Mucosa of rectum (tissue), 2 donors: ENCODE results near the gene LSM7.

Experiments used
- H3K27ac ChIP-seq, 2 donors: one replicate each; pipeline ENCODE4 v1.7.0; 2013; ENCODE audit warnings: inconsistent platforms in 2 of 2, low read depth in 2 of 2, low read length in 2 of 2
- H3K27me3 ChIP-seq, 2 donors: one replicate each; pipeline ENCODE4 v1.7.0; 2013; ENCODE audit warnings: low read length in 2 of 2; ENCODE audit not compliant: control insufficient read depth in 2 of 2, insufficient read depth in 2 of 2
- H3K36me3 ChIP-seq, 2 donors: one replicate each; pipeline ENCODE4 v1.7.0; 2013; ENCODE audit warnings: low read length in 2 of 2; ENCODE audit not compliant: control insufficient read depth in 2 of 2, insufficient read depth in 2 of 2
- H3K4me1 ChIP-seq, 2 donors: one replicate each; pipeline ENCODE4 v1.7.0; 2013; ENCODE audit warnings: low read length in 2 of 2, mild to moderate bottlenecking in 1 of 2; ENCODE audit not compliant: control insufficient read depth in 2 of 2, insufficient read depth in 2 of 2
- H3K4me3 ChIP-seq, 2 donors: one replicate each; pipeline ENCODE4 v1.7.0; 2013; ENCODE audit warnings: low read length in 2 of 2
- H3K9ac ChIP-seq, 2 donors: one replicate each; pipeline ENCODE4 v1.7.0; 2013; ENCODE audit warnings: low read length in 2 of 2, low read depth in 1 of 2, mild to moderate bottlenecking in 1 of 2
- H3K9me3 ChIP-seq, 2 donors: one replicate each; pipeline ENCODE4 v1.7.0; 2013; ENCODE audit warnings: low read length in 2 of 2; ENCODE audit not compliant: control insufficient read depth in 2 of 2
- donor health status: healthy.
- donor health status: Normal muscosa, but diverticular disease.

Gene LSM7

DNA sequence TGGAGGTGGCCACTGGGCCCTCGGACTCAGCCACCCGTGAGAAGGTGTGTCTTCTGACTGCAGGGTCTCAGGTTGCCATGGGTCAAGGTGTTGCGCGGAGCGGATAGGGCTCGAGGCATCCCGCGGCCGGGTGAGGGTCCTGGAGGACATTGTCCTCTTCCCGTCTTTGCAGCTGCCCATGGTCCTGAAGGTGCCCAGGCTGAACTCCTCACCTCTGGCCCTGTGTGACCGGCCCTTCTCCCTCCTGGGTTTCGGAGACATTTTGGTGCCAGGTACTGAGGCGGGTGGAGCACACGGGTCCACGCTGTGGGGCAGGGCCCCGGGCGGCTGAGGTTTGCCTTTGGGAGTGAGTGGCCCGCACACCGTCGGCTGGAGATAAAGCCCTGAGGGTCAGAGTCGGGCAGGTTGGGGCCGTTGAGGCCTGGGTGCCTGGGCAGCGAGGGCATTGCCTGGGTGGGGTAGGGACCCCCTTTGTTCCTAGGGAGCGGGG is 16.0 kb upstream of the LSM7 start:
- H3K4me1 ChIP-seq, result peaks cover 3 to 7% of the 10 kb centered on the region in 2 donors
- H3K4me3 ChIP-seq, result no peak overlapping the region
- no peaks in the 10 kb centered on the region for H3K27me3 ChIP-seq
- H3K9ac ChIP-seq, result no peak overlapping the region
- H3K27ac ChIP-seq, result no peak overlapping the region
- no peaks in the 10 kb centered on the region for H3K9me3 ChIP-seq
- H3K36me3 ChIP-seq, result peaks cover 25 to 28% of the 10 kb centered on the region in 2 donors

DNA sequence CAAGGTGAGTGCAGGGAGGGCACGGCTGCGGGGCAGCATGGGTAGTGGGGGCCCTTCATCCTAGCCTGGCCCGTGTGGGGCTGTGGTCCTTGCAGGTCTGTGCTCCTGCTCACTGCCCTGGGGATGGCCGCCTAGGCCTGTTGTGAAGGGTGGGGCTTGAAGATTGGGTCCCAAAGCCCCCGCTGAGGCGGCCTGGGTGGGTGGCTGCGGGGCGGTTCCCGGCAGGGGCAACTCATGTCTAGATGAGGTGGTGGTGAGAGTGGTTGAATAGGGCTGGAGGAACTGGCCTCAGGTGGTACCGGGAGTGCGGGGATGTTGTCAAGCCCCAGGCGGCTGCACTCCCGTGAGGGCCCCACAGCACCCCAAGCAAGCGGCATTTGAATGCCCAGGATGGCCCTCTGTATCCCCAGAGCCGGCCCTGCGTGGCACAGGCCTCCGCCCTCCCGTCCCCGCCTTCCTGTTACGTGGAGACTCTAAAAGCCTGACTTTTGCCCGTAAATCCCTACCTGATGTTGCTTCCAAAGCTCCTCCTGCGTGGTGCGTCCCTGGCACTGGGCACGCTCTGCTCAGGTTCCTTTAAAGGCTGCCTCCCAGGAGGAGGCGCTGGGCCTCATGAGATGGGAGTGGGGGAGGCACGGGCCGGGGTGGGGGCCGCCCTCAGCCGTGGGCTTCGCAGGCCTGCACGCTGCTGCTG is 15.1 kb upstream of the LSM7 start:
- Histone ChIP-seq H3K9me3 (no peaks in the 10 kb centered on the region), H3K4me1 (peaks cover 3 to 7% of the 10 kb centered on the region in 2 donors), H3K27ac (no peak overlapping the region), H3K9ac (no peak overlapping the region), H3K36me3 (peaks cover 19 to 26% of the 10 kb centered on the region in 2 donors), H3K4me3 (no peak overlapping the region), H3K27me3 (no peaks in the 10 kb centered on the region)

DNA sequence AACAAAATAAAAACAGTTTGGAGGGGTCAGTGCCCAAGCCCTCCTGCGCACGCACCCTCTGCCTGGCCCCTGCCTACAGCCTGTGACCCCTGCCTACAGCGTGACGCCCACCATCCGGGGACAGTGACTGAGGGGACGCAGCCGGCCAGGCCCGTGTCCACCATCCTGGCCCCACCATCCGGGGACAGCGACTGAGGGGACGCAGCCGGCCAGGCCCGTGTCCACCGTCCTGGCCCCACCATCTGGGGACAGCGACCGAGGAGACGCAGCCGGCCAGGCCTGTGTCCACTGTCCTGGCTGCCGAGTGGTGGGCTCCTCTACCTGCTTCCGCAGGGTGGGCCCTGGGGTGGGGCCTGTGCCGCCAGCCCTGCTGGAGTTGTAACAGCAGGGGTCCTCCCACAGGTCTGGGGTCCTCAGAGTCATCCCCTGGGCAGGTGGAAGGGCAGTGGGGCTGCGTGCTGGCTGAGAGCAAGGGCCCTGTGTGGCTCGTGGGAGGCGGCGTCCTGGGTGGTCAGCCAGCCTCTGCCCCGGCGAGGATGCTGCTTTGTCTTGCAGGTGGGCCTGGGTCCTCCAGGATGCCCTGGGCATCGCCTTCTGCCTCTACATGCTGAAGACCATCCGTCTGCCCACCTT is 14.4 kb upstream of the LSM7 start:
- Histone ChIP-seq H3K36me3 (peaks cover 17 to 24% of the 10 kb centered on the region in 2 donors), H3K9ac (no peak overlapping the region), H3K4me1 (peaks cover 3 to 7% of the 10 kb centered on the region in 2 donors), H3K9me3 (no peaks in the 10 kb centered on the region), H3K27ac (no peak overlapping the region), H3K4me3 (no peak overlapping the region), H3K27me3 (no peaks in the 10 kb centered on the region)

DNA sequence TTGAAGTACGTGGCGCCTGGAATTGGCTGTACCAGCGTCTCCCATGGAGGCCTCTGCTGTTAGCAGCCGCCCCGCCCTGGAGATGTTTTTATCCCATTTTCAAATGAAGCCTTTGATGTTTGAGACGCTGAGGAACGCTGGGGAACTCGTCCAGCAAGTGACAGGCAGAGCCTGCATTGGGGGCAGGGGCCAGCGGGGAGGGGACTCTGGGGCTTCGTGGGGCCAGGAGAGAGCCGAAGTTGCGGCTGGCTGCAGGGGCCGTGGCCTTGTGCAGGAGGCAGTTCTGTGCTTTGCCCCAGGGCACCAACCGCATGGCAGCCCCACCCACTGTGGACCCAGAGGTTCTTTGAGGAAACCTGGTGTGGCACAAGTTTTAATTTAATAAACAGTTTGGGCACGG is 13.6 kb upstream of the LSM7 start:
- Histone ChIP-seq H3K27me3 (no peaks in the 10 kb centered on the region), H3K36me3 (peaks cover 17 to 28% of the 10 kb centered on the region in 2 donors), H3K9ac (no peak overlapping the region), H3K27ac (no peak overlapping the region), H3K4me3 (no peak overlapping the region), H3K9me3 (no peaks in the 10 kb centered on the region), H3K4me1 (peaks cover 3 to 7% of the 10 kb centered on the region in 2 donors)

DNA sequence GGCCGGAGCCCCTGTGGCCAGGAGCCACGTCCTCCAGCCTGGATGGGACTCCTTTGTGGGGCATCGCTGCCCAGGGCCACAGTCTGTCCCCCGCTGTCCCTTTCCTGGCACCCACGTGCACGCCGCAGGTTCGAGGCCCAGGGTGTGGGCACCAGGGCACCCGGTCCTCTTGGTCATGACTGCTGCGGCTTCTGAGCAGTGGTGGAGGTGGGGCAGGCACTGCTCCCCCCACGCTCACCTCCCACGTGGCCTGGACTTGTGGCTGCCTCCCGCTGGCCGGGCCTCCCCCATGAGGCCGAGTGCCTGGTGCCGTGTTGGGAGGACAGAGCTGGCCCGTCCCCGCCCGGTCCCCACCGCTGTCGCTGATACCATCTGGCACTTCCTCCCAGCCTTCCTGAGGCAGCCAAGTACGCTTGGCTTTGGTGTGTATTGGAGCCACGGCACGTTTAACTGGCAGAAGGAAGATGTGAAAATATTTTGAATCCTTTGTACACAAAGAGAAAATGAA is 12.9 kb upstream of the LSM7 start:
- Histone ChIP-seq H3K27me3 (no peaks in the 10 kb centered on the region), H3K9me3 (no peaks in the 10 kb centered on the region), H3K4me1 (peaks cover 3 to 7% of the 10 kb centered on the region in 2 donors), H3K36me3 (peaks cover 22 to 32% of the 10 kb centered on the region in 2 donors), H3K27ac (no peak overlapping the region), H3K4me3 (no peak overlapping the region), H3K9ac (no peak overlapping the region)

DNA sequence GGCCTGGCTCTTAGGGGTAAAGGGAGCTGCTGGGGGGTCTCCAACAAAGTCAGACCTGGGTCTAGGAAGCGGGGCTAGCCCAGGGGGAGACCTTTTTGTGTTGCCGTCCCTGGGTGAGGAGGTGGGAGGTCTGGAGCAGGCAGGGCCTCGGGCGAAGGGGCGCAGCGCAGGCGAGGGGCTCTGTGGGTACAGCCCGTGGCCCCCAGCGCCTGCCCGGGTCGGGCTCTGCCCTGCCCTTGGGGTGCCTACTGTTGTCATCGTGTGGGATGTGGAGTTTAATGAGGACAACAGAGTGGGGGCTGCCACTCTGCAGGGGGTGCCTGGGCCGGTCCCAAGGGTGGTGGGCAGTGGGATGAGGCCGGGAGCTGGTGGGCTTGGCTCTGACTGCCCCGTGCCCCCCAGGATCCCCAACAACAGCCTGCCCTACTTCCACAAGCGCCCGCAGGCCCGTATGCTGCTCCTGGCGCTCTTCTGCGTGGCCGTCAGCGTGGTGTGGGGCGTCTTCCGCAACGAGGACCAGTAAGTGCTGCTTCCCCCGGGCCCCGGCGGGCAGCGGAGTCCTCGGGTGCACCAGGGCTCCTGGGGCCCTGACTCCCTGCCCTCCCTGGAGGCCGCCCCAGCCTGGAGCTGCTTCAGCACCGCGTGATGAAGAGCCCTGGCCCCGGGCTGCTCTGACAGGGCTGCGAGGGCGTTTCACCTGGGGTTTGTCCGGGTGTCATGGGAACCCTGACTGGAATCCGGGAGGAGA is 12.3 kb upstream of the LSM7 start:
- no peak overlapping the region for H3K27ac ChIP-seq
- H3K27me3 ChIP-seq, result no peaks in the 10 kb centered on the region
- H3K9me3 ChIP-seq, result no peaks in the 10 kb centered on the region
- no peak overlapping the region for H3K9ac ChIP-seq
- peaks cover 2% of the 10 kb centered on the region in 2 donors for H3K4me1 ChIP-seq
- peaks cover 22 to 34% of the 10 kb centered on the region in 2 donors for H3K36me3 ChIP-seq
- no peak overlapping the region for H3K4me3 ChIP-seq

DNA sequence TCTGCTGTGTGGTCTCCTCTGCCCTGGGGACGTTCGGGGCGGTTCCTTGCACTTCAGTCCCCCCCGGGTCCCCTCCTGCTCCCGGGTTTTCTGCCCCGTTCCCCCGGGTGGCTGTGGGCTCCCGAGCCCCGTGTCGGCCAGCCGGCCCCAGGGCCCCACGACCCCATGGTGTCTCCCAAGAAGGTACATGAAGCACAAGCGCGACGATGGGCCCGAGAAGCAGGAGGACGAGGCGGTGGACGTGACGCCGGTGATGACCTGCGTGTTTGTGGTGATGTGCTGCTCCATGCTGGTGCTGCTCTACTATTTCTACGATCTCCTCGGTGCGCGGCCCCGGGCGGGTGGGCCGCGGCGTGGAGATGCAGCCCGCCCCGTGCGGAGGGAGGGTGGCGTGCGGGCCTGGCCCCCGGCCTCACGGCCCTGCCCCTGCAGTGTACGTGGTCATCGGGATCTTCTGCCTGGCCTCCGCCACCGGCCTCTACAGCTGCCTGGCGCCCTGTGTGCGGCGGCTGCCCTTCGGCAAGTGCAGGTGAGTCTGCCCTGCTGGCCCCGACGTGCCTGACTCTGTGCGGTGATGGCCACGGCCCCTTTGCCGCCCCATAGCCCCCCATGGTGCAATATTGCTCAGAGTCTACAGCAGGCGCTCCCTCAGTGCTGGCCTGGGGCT is 11.4 kb upstream of the LSM7 start:
- Histone ChIP-seq H3K9me3 (no peaks in the 10 kb centered on the region), H3K27ac (no peak overlapping the region), H3K4me1 (no peaks in the 10 kb centered on the region), H3K4me3 (no peak overlapping the region), H3K27me3 (no peaks in the 10 kb centered on the region), H3K9ac (no peak overlapping the region), H3K36me3 (peaks cover 21 to 33% of the 10 kb centered on the region in 2 donors)

DNA sequence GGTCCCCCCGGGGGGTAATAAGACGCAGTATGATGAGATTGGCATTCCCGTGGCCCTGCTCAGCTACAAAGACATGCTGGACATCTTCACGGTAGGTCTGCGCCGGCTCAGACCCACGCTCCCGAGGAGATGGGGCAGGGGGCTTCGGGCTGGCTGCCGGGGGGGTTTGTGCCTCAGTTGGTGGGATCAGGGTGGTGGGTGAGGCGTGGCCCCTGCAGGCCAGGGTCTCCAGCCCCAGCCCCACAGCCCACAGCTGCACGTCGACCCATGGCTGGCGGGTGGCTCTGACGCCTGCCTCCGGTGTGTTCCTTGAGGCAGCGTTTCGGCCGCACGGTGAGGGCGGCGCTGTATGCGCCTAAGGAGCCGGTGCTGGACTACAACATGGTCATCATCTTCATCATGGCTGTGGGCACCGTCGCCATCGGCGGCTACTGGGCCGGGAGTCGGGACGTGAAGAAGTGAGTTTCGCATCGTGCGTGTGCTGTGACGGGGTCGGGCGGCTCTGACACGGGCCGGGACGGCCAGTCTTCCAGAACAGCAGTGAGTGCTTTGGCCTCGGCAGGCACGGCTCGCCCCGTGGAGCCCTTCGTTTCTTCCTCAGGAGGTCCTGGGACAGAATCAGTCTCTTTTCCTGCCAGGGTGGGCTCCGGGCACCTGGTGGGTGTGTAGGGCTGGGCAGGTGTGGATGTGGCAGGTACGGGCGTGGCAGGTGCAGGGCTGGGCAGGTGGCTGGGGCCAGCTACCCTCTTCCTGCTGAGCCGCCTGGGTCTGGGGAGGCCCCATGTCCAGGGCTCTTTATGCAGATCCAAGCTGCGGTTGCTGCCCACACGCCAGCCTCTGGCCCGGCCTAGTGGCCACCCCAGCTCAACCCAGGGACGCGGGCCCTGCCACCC is 10.6 kb upstream of the LSM7 start:
- Histone ChIP-seq H3K27me3 (no peaks in the 10 kb centered on the region), H3K36me3 (peaks cover 18 to 29% of the 10 kb centered on the region in 2 donors), H3K9ac (no peak overlapping the region), H3K4me3 (no peak overlapping the region), H3K4me1 (peaks cover 4 to 5% of the 10 kb centered on the region in 2 donors), H3K9me3 (no peaks in the 10 kb centered on the region), H3K27ac (no peak overlapping the region)

DNA sequence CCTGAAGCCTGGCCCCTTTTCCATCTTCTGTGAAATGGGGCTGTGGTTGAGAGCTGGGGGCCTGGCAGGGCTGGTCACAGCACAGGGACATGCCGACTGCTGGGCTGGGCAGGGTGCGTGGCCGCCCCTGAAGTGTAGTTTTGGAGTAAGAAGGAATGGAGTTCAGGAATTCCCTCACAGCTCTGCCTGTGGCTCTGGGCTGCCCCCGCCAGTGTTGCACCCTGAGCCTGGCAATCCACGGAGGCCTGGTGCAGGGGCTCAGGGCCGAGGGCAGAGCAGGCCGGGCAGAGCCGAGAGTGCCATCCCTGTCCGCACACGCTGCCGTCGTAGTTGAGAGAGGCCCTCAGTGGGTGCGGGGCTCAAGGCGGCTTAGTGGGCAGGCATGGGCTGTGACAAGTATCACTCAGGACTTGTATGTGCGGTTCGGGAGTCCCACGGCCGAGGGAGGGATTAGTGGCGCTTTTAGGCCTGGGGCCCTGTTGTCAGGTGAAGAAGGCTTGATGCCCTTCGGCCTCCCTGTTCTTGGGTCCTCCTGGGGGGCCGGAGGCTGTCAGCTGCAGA is 9.7 kb upstream of the LSM7 start:
- peaks cover 12 to 13% of the 10 kb centered on the region in 2 donors for H3K4me1 ChIP-seq
- H3K36me3 ChIP-seq, result peaks cover 18 to 29% of the 10 kb centered on the region in 2 donors
- no peaks in the 10 kb centered on the region for H3K27me3 ChIP-seq
- H3K9ac ChIP-seq, result no peak overlapping the region
- H3K4me3 ChIP-seq, result no peak overlapping the region
- H3K9me3 ChIP-seq, result no peaks in the 10 kb centered on the region
- H3K27ac ChIP-seq, result no peak overlapping the region
